Upper lobe of left lung (tissue), 6 donors: ENCODE results near the gene COPS2. TPM values are rescaled to one million over a fixed set of nuclear protein-coding genes. Genes with fewer than 3 reads are reported as not detected.

Experiments used
- ATAC-seq, 2 donors: fragments of 200-7000 bp; cut with Tn5 transposase; one replicate each; pipeline ENCODE4 v1.9.1; 2022; ENCODE audit warnings: mild to moderate bottlenecking in 2 of 2, moderate library complexity in 2 of 2; ENCODE audit not compliant: low FRiP score in 2 of 2
- DNase-seq, 2 donors: peaks; one replicate each; pipeline ENCODE4 v3.0.0-alpha.2; 2019 to 2020
- H3K27ac ChIP-seq, 4 donors: fragments of 200-600 bp; sonication (generic); one replicate each; pipeline ENCODE4 v1.5.1; 2016 to 2019
- H3K27me3 ChIP-seq, 4 donors: fragments of 200-600 bp; sonication (generic); one replicate each; pipeline ENCODE4 v1.5.1; 2017 to 2019
- H3K36me3 ChIP-seq, 4 donors: fragments of 200-600 bp; sonication (generic); one replicate each; pipeline ENCODE4 v1.5.1; 2016 to 2019
- H3K4me1 ChIP-seq, 4 donors: fragments of 200-600 bp; sonication (generic); one replicate each; pipeline ENCODE4 v1.5.1; 2018 to 2019
- H3K4me3 ChIP-seq, 4 donors: fragments of 200-600 bp; sonication (generic); one replicate each; pipeline ENCODE4 v1.5.1; 2017 to 2019; ENCODE audit warnings: mild to moderate bottlenecking in 2 of 4, moderate library complexity in 1 of 4
- H3K9me3 ChIP-seq, 4 donors: fragments of 200-600 bp; sonication (generic); one replicate each; pipeline ENCODE4 v1.5.1; 2018 to 2019
- CTCF ChIP-seq, 6 experiments: fragments of 450-650 bp in 4 of 6; fragments of 200-600 bp in 2 of 6; sonication (generic) in 2 of 6; IDR thresholded peaks; one replicate each; pipeline ENCODE4 v1.5.1; 2016 to 2019; ENCODE audit warnings: antibody characterized with exemption in 6 of 6
- EP300 ChIP-seq, 4 donors: sonication (generic); formaldehyde crosslinking; IDR thresholded peaks; one replicate each; pipeline ENCODE4 v1.5.1; 2017; ENCODE audit warnings: antibody characterized with exemption in 4 of 4, control low read depth in 2 of 4
- POLR2A ChIP-seq, 4 donors: fragments of 450-650 bp; IDR thresholded peaks; one replicate each; pipeline ENCODE4 v1.5.1; 2016 to 2017; ENCODE audit warnings: antibody characterized with exemption in 4 of 4, mild to moderate bottlenecking in 2 of 4
- POLR2AphosphoS5 ChIP-seq, 2 donors: sonication (generic); formaldehyde crosslinking; IDR thresholded peaks; one replicate each; pipeline ENCODE4 v1.5.1; 2017; ENCODE audit warnings: antibody characterized with exemption in 2 of 2
- WGBS, 2 donors: methylation state at CpG; one replicate each; pipeline ENCODE4 v1.1.5; 2017 to 2018; 5-methylcytosine and 5-hydroxymethylcytosine counted together
- total RNA-seq, 6 donors: library from RNA; depleted of rRNA in 4 of 6; stranded (reverse); fragments of >200 nt in 4 of 6; gene quantifications; one replicate each; pipeline versions ENCODE4 v1.1.0 to v1.2.1, GENCODE V29; 2016 to 2021
- donor health status: DM: no; HTN: no; CAD: no; lungs with moderate emphysema.
- donor health status: DM: no; HTN: yes; CAD: no; lungs with severe emphysema.

COPS2 gene
- 10 to 100 TPM; 16.8 to 65.0 (median 43.0) TPM for total RNA-seq

- peak; percentile 99 to 100 for ATAC-seq
- WGBS, 2 donors = 0 to 2% methylated on average over 9 to 41 of the region's 46 CpGs
- peak within 1 kb of the TSS; percentile 88 to 95 (median 90) for H3K27ac ChIP-seq
- peak within 1 kb of the TSS; percentile 68 to 95 (median 85) for H3K4me3 ChIP-seq
- DNase-seq = peak; percentile 92 to 96
- H3K9me3 ChIP-seq = no peaks in the 10 kb centered on the region
- H3K4me1 ChIP-seq = peaks cover 19 to 45% (median 34%) of the 10 kb centered on the region in 4 donors
- peak in 2 of 6 experiments; percentile 10 to 20 for TF ChIP-seq CTCF (IDR thresholded peaks at IDR 0.05)
- TF ChIP-seq EP300 (IDR thresholded peaks at IDR 0.05) = peak in 1 of 4 donors; percentile 77
- peak in 3 of 4 donors; percentile 51 to 75 (median 68) for TF ChIP-seq POLR2A (IDR thresholded peaks at IDR 0.05)
- peak; percentile 89 to 94 for TF ChIP-seq POLR2AphosphoS5 (IDR thresholded peaks at IDR 0.05)
- H3K27me3 ChIP-seq = no peaks in the 10 kb centered on the region
- no peaks in the 10 kb centered on the region for H3K36me3 ChIP-seq
These were observed at the start of gene COPS2 for GRCh38 chr15:49155110-49155833. TSS of gene COPS2 (minus strand) at chr15:49155599. CDS start at chr15:49155578, 21 bp downstream.

GRCh38 chr15:49200347-49200746, 44.9 kb upstream of the COPS2 start:
- Histone ChIP-seq H3K27ac (peak overlapping the region in 2 of 4 donors; percentile 48 to 59), H3K36me3 (peaks cover 0 to 33% (median 1%) of the 10 kb centered on the region in 4 donors), H3K9me3 (no peaks in the 10 kb centered on the region), H3K4me1 (peaks cover 0 to 5% (median 2%) of the 10 kb centered on the region in 4 donors), H3K4me3 (no peak overlapping the region), H3K27me3 (no peaks in the 10 kb centered on the region)
- no peak for TF ChIP-seq POLR2A (IDR thresholded peaks at IDR 0.05)
- DNase-seq = no peak
- 87 to 92% methylated on average over 3 of the region's 3 CpGs for WGBS, 2 donors
- no peak for ATAC-seq

- peak overlapping the region in 3 of 4 donors; percentile 28 to 59 (median 48) for H3K27ac ChIP-seq
- H3K4me3 ChIP-seq = no peak overlapping the region
- no peaks in the 10 kb centered on the region for H3K27me3 ChIP-seq
- no peak for ATAC-seq
- H3K9me3 ChIP-seq = no peaks in the 10 kb centered on the region
- DNase-seq = no peak
- peaks cover 0 to 5% (median 2%) of the 10 kb centered on the region in 4 donors for H3K4me1 ChIP-seq
- H3K36me3 ChIP-seq = peaks cover 0 to 28% (median 1%) of the 10 kb centered on the region in 4 donors
- WGBS, 2 donors = 59 to 70% methylated on average over 3 of the region's 3 CpGs
- TF ChIP-seq POLR2A (IDR thresholded peaks at IDR 0.05) (no peak), EP300 (IDR thresholded peaks at IDR 0.05) (no peak), POLR2AphosphoS5 (IDR thresholded peaks at IDR 0.05) (no peak), CTCF (IDR thresholded peaks at IDR 0.05) (no peak)
These were observed 44.3 kb upstream of the COPS2 start for GRCh38 chr15:49199666-49200065.

GRCh38 chr15:49196856-49197255, 41.5 kb upstream of the COPS2 start:
- DNase-seq = no peak
- peaks cover 0 to 5% (median 0%) of the 10 kb centered on the region in 4 donors for H3K36me3 ChIP-seq
- no peak overlapping the region for H3K4me3 ChIP-seq
- no peaks in the 10 kb centered on the region for H3K9me3 ChIP-seq
- H3K27ac ChIP-seq = no peak overlapping the region
- no peak for ATAC-seq
- TF ChIP-seq EP300 (IDR thresholded peaks at IDR 0.05) = no peak
- TF ChIP-seq CTCF (IDR thresholded peaks at IDR 0.05) = no peak
- no peak for TF ChIP-seq POLR2AphosphoS5 (IDR thresholded peaks at IDR 0.05)
- TF ChIP-seq POLR2A (IDR thresholded peaks at IDR 0.05) = no peak
- H3K4me1 ChIP-seq = peaks cover 0 to 5% (median 2%) of the 10 kb centered on the region in 4 donors
- H3K27me3 ChIP-seq = no peaks in the 10 kb centered on the region
- WGBS, 2 donors = 96 to 99% methylated on average over 4 of the region's 4 CpGs

- TF ChIP-seq POLR2AphosphoS5 (IDR thresholded peaks at IDR 0.05) (no peak), CTCF (IDR thresholded peaks at IDR 0.05) (no peak), POLR2A (IDR thresholded peaks at IDR 0.05) (no peak), EP300 (IDR thresholded peaks at IDR 0.05) (no peak)
- 94 to 96% methylated on average over 2 of the region's 2 CpGs for WGBS, 2 donors
- ATAC-seq (no peak), DNase-seq (no peak)
- Histone ChIP-seq H3K27ac (no peak overlapping the region), H3K27me3 (no peaks in the 10 kb centered on the region), H3K36me3 (no peaks in the 10 kb centered on the region), H3K4me1 (no peaks in the 10 kb centered on the region), H3K9me3 (no peaks in the 10 kb centered on the region), H3K4me3 (no peak overlapping the region)
These were observed 36.5 kb upstream of the COPS2 start for GRCh38 chr15:49191892-49192291.
